Activated T-cell treated with anti-CD3 and anti-CD28 coated beads, Interleukin-2, amount 50 U/mL, for 1 hour (primary cell): ENCODE results near the gene BMPR1A.
A peak's percentile ranks its signal among the peaks of the same experiment; 100 is the strongest.

Experiments
- DNase-seq: peaks from one replicate; pipeline ENCODE4 v3.0.0-alpha.2; 2020

The BMPR1A gene

GRCh38 chr10:86756511-86757112 lies at the start of gene BMPR1A:
TSS of gene BMPR1A (plus strand) at chr10:86756619. CDS start at chr10:86876019, 119,400 bp downstream.
- no peak for DNase-seq

- DNase-seq: no peak
Measured at GRCh38 chr10:86706977-86707376, 49.4 kb upstream of the BMPR1A start.

- DNase-seq: no peak
Measured at GRCh38 chr10:86707505-86707904, 48.9 kb upstream of the BMPR1A start.

GRCh38 chr10:86708068-86708782 lies 48.2 kb upstream of the BMPR1A start:
- no peak for DNase-seq

GRCh38 chr10:86708783-86709380 lies 47.5 kb upstream of the BMPR1A start:
- no peak for DNase-seq

- DNase-seq: no peak
Measured at GRCh38 chr10:86709396-86710185, 46.8 kb upstream of the BMPR1A start.

DNA sequence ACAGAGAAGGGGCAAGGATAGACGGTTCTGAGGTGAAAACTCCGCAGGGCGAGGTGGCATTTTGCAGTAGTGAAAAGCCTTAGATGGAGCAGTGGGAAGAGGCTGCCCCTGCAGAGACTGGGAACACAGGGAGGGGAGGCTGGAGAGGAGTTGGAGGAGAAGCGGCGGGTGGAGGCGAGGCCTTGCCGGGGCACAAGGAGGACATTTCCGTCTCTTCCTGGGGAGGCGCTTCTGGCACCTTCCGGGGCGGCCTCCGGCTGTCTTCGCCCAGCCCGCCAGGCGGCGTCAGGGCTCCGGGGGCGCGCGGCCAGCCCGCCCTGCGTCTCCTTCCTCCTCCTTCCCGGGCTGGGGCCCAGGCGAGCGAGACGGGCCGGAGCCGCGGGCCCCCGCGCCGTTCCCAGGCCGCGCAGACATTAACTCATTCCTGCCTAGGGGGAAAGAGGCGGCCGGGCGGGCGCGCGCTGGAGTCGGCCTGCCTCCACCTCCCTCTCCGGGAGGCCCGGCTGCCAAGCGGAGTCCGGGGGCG lies 45.4 kb upstream of the BMPR1A start:
- DNase-seq: peak; percentile 89

DNA sequence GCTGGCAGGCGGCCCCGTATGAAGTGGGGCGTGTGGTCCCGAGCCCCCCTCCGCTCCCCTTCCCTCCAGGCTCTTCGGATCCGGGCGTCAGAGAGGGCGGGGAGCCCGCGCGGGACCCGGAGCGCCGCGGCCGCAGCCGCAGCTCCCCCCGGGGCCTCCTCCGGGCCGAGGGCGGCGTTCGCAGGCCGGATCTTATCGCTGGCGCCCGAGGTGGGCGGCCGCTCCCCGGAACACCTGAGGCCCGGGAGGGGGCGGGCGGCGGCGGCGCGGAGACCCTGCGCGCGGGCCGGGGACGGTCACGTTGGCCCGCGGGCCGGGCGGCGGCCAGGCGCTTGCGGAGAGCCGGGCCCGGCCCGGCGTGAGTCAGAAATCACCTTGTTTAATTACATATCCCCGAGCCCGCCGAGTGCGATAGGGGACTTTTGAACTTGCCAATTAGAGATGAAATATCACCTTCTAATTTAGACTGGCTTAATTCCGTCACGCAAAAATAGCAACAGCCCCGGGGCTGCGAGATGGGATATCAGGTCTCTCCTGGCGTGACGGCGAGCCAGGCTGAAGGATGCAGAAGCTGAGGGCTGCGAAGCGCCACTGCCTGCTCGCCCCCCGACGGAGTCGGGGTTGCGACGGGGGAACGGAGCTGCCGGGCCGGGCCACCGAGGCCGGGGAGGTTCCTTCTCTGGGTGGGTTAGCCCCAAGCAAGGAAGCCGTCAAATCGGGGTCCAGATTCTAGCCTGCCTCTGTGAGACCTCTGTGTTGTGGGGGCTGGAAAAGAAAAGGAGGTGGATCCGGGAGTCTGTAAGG lies 44.7 kb upstream of the BMPR1A start:
- DNase-seq: no peak

DNA sequence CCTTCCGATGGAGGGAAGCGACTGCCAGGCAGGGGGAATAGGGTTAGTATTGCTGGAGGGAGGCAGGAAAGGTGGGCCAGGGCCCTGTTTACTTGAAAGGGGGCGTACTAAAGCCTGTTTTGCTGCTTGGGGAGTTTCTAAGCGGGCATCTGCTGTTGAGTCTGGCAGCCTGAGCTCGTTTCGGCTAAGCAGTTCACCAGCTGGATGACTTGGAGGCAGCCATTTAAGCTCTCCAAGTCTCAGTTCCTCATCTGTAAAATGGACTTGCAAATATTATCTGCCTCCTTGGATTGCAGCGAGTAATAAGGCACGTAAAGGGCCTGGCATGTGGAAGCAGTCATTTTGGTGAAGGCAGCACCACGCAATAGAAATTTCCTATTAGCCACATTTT lies 44.1 kb upstream of the BMPR1A start:
- DNase-seq: no peak

- no peak for DNase-seq
Measured at GRCh38 chr10:86715156-86715795, 41.1 kb upstream of the BMPR1A start.

DNA sequence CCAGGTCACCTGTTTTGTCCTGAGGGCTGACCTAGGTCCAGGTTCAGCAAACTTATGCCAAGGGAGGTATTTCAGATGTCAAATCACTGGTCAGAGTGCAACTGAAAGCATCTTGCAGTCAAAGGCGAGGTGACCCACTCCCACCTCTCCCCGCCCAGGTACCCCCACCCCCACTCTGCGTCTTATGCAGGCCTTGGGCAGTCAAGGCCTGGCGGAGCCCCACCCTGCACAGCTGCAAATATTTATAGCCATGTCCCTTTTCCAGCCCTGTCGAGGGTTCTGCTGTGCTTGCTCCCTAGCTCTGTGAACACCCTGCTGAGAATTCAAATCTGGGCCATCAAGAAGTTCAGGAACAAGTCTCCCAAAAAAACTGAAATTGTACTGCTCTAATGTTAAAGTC lies 40.6 kb upstream of the BMPR1A start:
- no peak for DNase-seq

- no peak for DNase-seq
Measured at GRCh38 chr10:86716466-86716865, 40.0 kb upstream of the BMPR1A start.

DNA sequence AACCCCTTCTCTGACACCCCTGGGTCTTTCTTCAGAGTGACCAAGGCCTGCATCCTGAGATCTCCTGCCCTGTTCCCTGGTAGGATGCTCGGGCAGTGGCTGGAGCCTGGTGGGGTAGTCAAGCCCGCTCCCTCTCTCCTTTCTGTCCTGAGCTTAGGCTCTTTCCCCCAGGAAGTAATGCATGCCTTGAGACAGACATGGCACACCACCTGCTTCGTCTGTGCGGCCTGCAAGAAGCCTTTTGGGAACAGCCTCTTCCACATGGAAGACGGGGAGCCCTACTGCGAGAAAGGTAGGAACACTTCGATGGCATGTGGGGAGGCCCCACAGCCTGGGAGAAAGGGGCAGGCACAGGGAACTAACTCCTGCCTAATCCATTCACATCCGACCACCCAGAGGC lies 37.9 kb upstream of the BMPR1A start:
- DNase-seq: no peak

- DNase-seq: no peak
Measured at GRCh38 chr10:86721232-86721631, 35.2 kb upstream of the BMPR1A start.

GRCh38 chr10:86723009-86723408 lies 33.4 kb upstream of the BMPR1A start:
- DNase-seq: no peak

DNA sequence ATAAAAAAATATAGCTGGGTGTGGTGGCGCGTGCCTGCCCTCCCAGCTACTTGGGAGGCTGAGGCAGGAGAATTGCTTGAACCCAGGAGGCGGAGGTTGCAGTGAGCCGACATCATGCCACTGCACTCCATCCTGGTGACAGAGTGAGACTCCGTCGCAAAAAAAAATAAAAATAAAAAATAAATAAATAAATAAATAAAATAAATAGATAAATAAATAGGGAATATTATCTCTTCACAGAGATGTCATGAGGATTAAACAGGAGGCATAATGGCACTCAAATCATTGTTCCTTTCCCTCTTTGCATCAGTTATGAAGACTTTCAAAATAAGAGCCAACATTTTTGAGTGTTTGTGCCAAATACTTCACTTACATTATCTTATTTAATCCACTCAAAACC lies 32.0 kb upstream of the BMPR1A start:
- DNase-seq: no peak

- DNase-seq: no peak
Measured at GRCh38 chr10:86725980-86726676, 30.3 kb upstream of the BMPR1A start.

GRCh38 chr10:86726677-86726999 lies 29.8 kb upstream of the BMPR1A start:
- DNase-seq: no peak

DNA sequence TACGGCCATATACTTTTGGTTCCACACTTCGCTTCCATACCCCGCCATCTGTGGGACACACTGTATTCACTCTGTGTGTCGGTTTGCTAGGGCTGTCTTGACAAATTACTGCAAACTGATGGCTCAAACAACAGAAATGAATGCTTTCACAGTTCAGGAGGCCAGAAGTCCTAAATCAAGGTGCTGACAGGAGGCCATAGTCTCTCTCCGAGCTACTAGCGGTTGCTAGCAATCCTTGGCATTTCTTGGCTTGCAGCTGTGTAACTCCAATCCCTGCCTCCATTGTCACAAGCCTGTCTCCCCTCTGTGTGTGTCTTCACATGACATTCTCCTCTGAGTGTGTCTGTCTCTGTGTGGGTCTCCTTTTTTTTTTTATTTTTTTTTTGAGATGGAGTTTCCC lies 28.9 kb upstream of the BMPR1A start:
- DNase-seq: no peak

DNA sequence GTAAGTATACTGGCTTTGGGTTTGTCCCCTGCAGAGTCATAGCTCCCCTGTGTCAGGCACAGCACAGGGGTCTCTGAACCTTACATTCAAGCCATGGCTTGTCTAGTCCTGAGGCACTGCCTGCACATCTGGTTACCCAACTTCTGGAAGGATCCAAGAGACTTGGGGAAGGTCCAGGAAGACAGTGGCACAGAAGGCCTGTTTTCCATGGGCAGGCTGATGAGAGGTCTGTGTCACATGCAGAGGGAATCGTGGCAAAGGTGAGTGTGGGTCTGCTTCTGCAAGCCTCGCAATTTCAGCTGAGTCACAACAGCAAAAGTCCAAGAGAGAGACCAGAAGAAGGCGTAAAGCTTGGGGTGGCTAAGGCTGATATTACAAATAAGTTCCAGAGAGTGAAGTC lies 28.4 kb upstream of the BMPR1A start:
- no peak for DNase-seq

GRCh38 chr10:86729677-86730076 lies 26.7 kb upstream of the BMPR1A start:
- DNase-seq: no peak

GRCh38 chr10:86730227-86730626 lies 26.2 kb upstream of the BMPR1A start:
- DNase-seq: no peak
